OCI-LY1 (cell line): ENCODE results near the gene CNN3.

ENCODE experiments used
- H2AFZ ChIP-seq: fragments of 200-600 bp; sonication (generic), shearing (Covaris generic); 2 replicates; pipeline ENCODE4 v1.6.0; 2014; ENCODE audit warnings: antibody characterized with exemption, mild to moderate bottlenecking, low read length
- H3F3A ChIP-seq: fragments of 200-600 bp; sonication (generic), shearing (Covaris generic); 2 replicates; pipeline ENCODE4 v1.6.0; 2014; ENCODE audit warnings: mild to moderate bottlenecking, antibody characterized with exemption, low read length, moderate library complexity; ENCODE audit not compliant: insufficient read depth
- H3K27ac ChIP-seq: fragments of 200-600 bp; sonication (generic); 2 replicates; pipeline ENCODE4 v1.5.1; 2014; ENCODE audit warnings: low read length, mixed run types, mild to moderate bottlenecking, low read depth; ENCODE audit not compliant: poor library complexity, severe bottlenecking
- H3K27me3 ChIP-seq: fragments of 200-600 bp; sonication (generic); 2 replicates; pipeline ENCODE4 v1.6.0; 2014; ENCODE audit warnings: antibody characterized with exemption, mild to moderate bottlenecking, low read length, moderate library complexity; ENCODE audit not compliant: insufficient read depth
- H3K36me3 ChIP-seq: fragments of 200-600 bp; sonication (generic); 2 replicates; pipeline ENCODE4 v1.6.1; 2014; ENCODE audit warnings: mild to moderate bottlenecking, antibody characterized with exemption, low read length, moderate library complexity, mixed read lengths; ENCODE audit not compliant: insufficient read depth
- H3K4me1 ChIP-seq: fragments of 200-600 bp; sonication (generic); 2 replicates; pipeline ENCODE4 v1.5.1; 2014; ENCODE audit warnings: mild to moderate bottlenecking, low read length, moderate library complexity; ENCODE audit not compliant: insufficient read depth, severe bottlenecking
- H3K4me2 ChIP-seq: fragments of 200-600 bp; sonication (generic), shearing (Covaris generic); 2 replicates; pipeline ENCODE4 v1.6.1; 2014; ENCODE audit warnings: low read length
- H3K4me3 ChIP-seq: fragments of 200-600 bp; sonication (generic); 2 replicates; pipeline ENCODE4 v1.5.1; 2014; ENCODE audit warnings: low read length, low read depth, mild to moderate bottlenecking, mixed read lengths; ENCODE audit not compliant: poor library complexity, severe bottlenecking
- H3K79me2 ChIP-seq: fragments of 200-600 bp; shearing (Covaris generic); 2 replicates; pipeline ENCODE4 v1.6.1; 2016; ENCODE audit warnings: mixed run types, low read length, mixed read lengths; ENCODE audit not compliant: insufficient read depth
- H3K9ac ChIP-seq: fragments of 200-600 bp; sonication (generic), shearing (Covaris generic); 2 replicates; pipeline ENCODE4 v1.6.1; 2014; ENCODE audit warnings: mild to moderate bottlenecking, low read length, mixed read lengths
- H3K9me2 ChIP-seq: fragments of 200-600 bp; sonication (generic), shearing (Covaris generic); 2 replicates; pipeline ENCODE4 v1.6.1; 2014; ENCODE audit warnings: low read depth, mild to moderate bottlenecking, low read length, mixed read lengths
- H3K9me3 ChIP-seq: fragments of 200-600 bp; shearing (Covaris generic); 2 replicates; pipeline ENCODE4 v1.6.1; 2014; ENCODE audit warnings: low read length, mixed read lengths
- H4K20me1 ChIP-seq: fragments of 200-600 bp; sonication (generic), shearing (Covaris generic); 2 replicates; pipeline ENCODE4 v1.6.0; 2016; ENCODE audit warnings: mild to moderate bottlenecking, low read length; ENCODE audit not compliant: insufficient read depth
- EZH2 ChIP-seq: fragments of 200-600 bp; sonication (generic), shearing (Covaris generic); IDR thresholded peaks from 2 replicates; pipeline ENCODE4 v1.8.0; 2017; ENCODE audit warnings: borderline replicate concordance, mixed run types, mild to moderate bottlenecking, antibody characterized with exemption, low read length, moderate library complexity, mixed read lengths
- TF ChIP-seq, protein P1 (sequence below): fragments of 200-600 bp; sonication (generic), shearing (Covaris generic); IDR thresholded peaks from 2 replicates; pipeline ENCODE4 v1.5.1; 2017; ENCODE audit warnings: mild to moderate bottlenecking, antibody characterized with exemption, low read length, moderate library complexity, mixed read lengths

CNN3 gene

GRCh38 chr1:94925004-94925403, 1.9 kb downstream of the CNN3 start:
- Histone ChIP-seq H3K27me3 (no peaks in the 10 kb centered on the region), H3K9me2 (no peaks in the 10 kb centered on the region), H3K9me3 (no peaks in the 10 kb centered on the region), H2AFZ (no peak overlapping the region), H4K20me1 (no peaks in the 10 kb centered on the region), H3K79me2 (no peaks in the 10 kb centered on the region), H3K4me1 (peaks cover 5% of the 10 kb centered on the region), H3K27ac (no peak overlapping the region), H3K4me3 (no peak overlapping the region), H3K4me2 (no peak overlapping the region), H3K36me3 (no peaks in the 10 kb centered on the region), H3K9ac (no peak overlapping the region), H3F3A (no peaks in the 10 kb centered on the region)
- TF ChIP-seq, protein P1, sequence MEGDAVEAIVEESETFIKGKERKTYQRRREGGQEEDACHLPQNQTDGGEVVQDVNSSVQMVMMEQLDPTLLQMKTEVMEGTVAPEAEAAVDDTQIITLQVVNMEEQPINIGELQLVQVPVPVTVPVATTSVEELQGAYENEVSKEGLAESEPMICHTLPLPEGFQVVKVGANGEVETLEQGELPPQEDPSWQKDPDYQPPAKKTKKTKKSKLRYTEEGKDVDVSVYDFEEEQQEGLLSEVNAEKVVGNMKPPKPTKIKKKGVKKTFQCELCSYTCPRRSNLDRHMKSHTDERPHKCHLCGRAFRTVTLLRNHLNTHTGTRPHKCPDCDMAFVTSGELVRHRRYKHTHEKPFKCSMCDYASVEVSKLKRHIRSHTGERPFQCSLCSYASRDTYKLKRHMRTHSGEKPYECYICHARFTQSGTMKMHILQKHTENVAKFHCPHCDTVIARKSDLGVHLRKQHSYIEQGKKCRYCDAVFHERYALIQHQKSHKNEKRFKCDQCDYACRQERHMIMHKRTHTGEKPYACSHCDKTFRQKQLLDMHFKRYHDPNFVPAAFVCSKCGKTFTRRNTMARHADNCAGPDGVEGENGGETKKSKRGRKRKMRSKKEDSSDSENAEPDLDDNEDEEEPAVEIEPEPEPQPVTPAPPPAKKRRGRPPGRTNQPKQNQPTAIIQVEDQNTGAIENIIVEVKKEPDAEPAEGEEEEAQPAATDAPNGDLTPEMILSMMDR, result no peak
- TF ChIP-seq EZH2, result no peak

- Histone ChIP-seq H4K20me1 (no peaks in the 10 kb centered on the region), H2AFZ (no peak overlapping the region), H3F3A (no peaks in the 10 kb centered on the region), H3K9ac (no peak overlapping the region), H3K79me2 (no peaks in the 10 kb centered on the region), H3K4me2 (no peak overlapping the region), H3K9me3 (no peaks in the 10 kb centered on the region), H3K27ac (no peak overlapping the region), H3K36me3 (no peaks in the 10 kb centered on the region), H3K9me2 (no peaks in the 10 kb centered on the region), H3K4me1 (peaks cover 5% of the 10 kb centered on the region), H3K4me3 (no peak overlapping the region), H3K27me3 (no peaks in the 10 kb centered on the region)
- TF ChIP-seq, protein P1, result no peak
- TF ChIP-seq EZH2, result no peak
These were observed 4.1 kb downstream of the CNN3 start for GRCh38 chr1:94922761-94923331.

DNA sequence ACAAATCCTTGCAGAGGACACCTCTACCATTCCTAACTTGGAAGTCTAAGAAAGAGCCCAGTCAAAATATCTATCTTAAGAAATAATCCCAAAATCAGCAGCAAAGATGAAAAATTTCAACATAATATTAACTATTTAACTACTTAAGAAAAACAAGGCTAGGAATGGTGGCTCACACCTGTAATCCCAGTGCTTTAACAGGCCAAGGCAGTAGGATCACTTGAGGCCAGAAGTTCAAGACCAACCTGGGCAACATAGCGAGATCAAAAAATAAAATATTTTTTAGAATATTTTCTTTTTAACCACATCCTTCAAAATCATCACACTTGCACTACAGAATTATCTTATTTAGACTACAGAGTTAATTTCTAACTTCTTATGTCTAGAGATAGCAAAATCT, 4.9 kb downstream of the CNN3 start:
- Histone ChIP-seq H3F3A (no peaks in the 10 kb centered on the region), H3K36me3 (no peaks in the 10 kb centered on the region), H3K4me1 (peaks cover 5% of the 10 kb centered on the region), H3K4me2 (no peak overlapping the region), H3K9ac (no peak overlapping the region), H3K79me2 (no peaks in the 10 kb centered on the region), H3K27me3 (no peaks in the 10 kb centered on the region), H3K4me3 (no peak overlapping the region), H3K9me3 (no peaks in the 10 kb centered on the region), H3K27ac (no peak overlapping the region), H4K20me1 (no peaks in the 10 kb centered on the region), H3K9me2 (no peaks in the 10 kb centered on the region), H2AFZ (no peak overlapping the region)
- TF ChIP-seq, protein P1, result no peak
- TF ChIP-seq EZH2, result no peak
